NOMO-1 (cell line): Measurements from ENCODE around the gene LCK.

ENCODE experiments used
- DNase-seq, 2 experiments: peaks; one replicate each; lab custom pipeline; 2025; ENCODE audit not compliant: unreplicated experiment in 2 of 2; lab: John Stamatoyannopoulos, UW

LCK gene

GRCh38 chr1:32311709-32312393, 60.8 kb downstream of the LCK start:
- no peak for DNase-seq

GRCh38 chr1:32316903-32317277, 65.8 kb downstream of the LCK start:
- DNase-seq = no peak

- no peak for DNase-seq
Observed at GRCh38 chr1:32318127-32318869, 67.2 kb downstream of the LCK start.

- no peak for DNase-seq
Observed at GRCh38 chr1:32321712-32322291, 70.7 kb downstream of the LCK start.

GRCh38 chr1:32327204-32327603, 76.1 kb downstream of the LCK start:
- no peak for DNase-seq

GRCh38 chr1:32329931-32330466, 78.9 kb downstream of the LCK start:
- DNase-seq = no peak

- no peak for DNase-seq
Observed at GRCh38 chr1:32330558-32331151, 79.6 kb downstream of the LCK start.

GRCh38 chr1:32331549-32331948, 80.5 kb downstream of the LCK start:
- no peak for DNase-seq

GRCh38 chr1:32332290-32333079, 81.4 kb downstream of the LCK start:
- no peak for DNase-seq

GRCh38 chr1:32333251-32333963, 82.3 kb downstream of the LCK start:
- no peak for DNase-seq

GRCh38 chr1:32334274-32334861, 83.3 kb downstream of the LCK start:
- DNase-seq = no peak

GRCh38 chr1:32334864-32335534, 83.9 kb downstream of the LCK start:
- peak; percentile 8 to 12 for DNase-seq

GRCh38 chr1:32335535-32335789, 84.4 kb downstream of the LCK start:
- no peak for DNase-seq
